Measurements from ENCODE around the gene SLC13A3.
A peak's percentile ranks its signal among the peaks of the same experiment; 100 is the strongest.

The SLC13A3 gene

DNA sequence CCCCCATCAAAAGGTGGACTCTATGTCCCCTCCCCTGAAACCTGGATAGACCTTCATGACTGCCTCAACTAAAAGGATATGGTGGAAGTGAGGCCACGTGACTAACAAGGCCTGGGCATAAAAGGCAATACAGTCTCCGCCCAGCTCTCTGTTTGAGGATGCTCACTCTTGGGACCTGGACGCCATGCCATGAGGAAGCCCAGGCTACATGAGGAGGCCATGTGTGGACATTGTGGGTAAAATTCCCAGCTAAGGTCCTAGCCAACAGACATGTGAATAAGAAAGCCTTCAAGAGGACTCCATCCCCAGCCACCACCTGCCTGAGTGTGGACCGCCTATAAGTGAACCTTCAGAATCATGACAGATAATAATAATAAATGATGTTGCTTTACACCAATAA is 130.7 kb downstream of the SLC13A3 start:
- no peaks in the 10 kb centered on the region for H3K9me3 ChIP-seq (ENCODE audit: control insufficient read depth, low read length)
- no peak for DNase-seq
- no peak overlapping the region for H3K27ac ChIP-seq (ENCODE audit: insufficient read depth, low read length, poor library complexity, severe bottlenecking)
- peaks cover 6% of the 10 kb centered on the region for H3K27me3 ChIP-seq (replicated peaks; ENCODE audit: control insufficient read depth, insufficient read depth, low read length, poor library complexity, severe bottlenecking)
- H3K36me3 ChIP-seq (ENCODE audit: control insufficient read depth, insufficient read depth, low read length): no peaks in the 10 kb centered on the region
- no peak overlapping the region for H3K4me3 ChIP-seq (ENCODE audit: insufficient read depth, low read depth, low read length, poor library complexity, severe bottlenecking)
- H3K4me1 ChIP-seq (ENCODE audit: control insufficient read depth, insufficient read depth, low read length, poor library complexity, severe bottlenecking): no peaks in the 10 kb centered on the region

- Histone ChIP-seq H3K9me3 (ENCODE audit: control insufficient read depth, low read length) (no peaks in the 10 kb centered on the region), H3K36me3 (ENCODE audit: control insufficient read depth, insufficient read depth, low read length) (no peaks in the 10 kb centered on the region), H3K4me1 (ENCODE audit: control insufficient read depth, insufficient read depth, low read length, poor library complexity, severe bottlenecking) (no peaks in the 10 kb centered on the region), H3K27me3 (replicated peaks; ENCODE audit: control insufficient read depth, insufficient read depth, low read length, poor library complexity, severe bottlenecking) (peaks cover 6% of the 10 kb centered on the region), H3K4me3 (ENCODE audit: insufficient read depth, low read depth, low read length, poor library complexity, severe bottlenecking) (no peak overlapping the region), H3K27ac (ENCODE audit: insufficient read depth, low read length, poor library complexity, severe bottlenecking) (no peak overlapping the region)
- no peak for DNase-seq
These were observed 131.7 kb downstream of the SLC13A3 start for GRCh38 chr20:46519471-46520068.

DNA sequence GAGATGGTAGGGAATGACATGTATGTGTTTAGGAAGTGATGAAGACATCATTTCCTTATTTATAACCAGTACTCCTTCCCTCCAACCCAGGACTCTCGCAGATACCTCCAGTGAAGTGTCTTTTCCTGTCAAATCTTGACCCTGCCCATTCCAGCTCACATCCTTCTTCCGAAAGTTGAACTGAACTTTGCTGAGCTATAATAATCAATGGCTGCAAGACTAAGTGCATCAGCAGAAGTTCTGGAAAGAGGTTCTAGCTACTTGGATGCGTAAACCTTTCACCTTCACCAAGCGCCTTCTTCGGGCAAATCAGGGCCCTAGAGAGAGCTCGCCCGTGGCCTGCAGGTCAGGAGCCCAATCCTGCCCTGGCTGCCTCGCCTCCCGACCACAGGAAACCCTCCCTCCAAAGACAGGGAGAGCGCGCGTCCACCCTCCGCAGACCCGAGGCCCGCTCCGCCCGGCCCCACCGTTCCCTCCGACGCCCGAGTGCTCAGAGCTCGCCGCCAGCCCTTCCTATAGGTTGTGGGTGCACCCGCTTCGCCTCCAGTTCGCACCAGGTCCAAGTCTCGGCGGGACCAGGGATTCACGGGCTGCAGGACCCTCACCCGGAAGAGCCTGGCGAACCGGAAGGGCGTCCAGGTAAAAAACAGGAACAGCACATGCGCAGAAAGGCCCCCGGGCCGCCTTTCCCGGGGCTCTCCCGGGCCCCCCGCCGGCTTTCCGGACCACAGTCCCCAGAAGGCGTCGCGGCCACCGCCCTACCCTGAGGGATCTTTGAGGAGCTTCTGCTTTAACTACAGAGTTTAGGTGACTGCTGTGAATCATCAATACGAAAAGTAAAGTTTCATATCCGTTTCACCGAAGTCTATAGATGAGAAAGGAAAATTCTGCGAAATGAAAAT is 138.1 kb downstream of the SLC13A3 start, which contains the start of gene ZNF334:
TSS of gene ZNF334 (minus strand) at position 617 of the 902 bp plus-strand sequence. CDS start 1,457 bp downstream, outside the sequence.
- no peak within 1 kb of the TSS for H3K27ac ChIP-seq (ENCODE audit: insufficient read depth, low read length, poor library complexity, severe bottlenecking)
- H3K27me3 ChIP-seq (replicated peaks; ENCODE audit: control insufficient read depth, insufficient read depth, low read length, poor library complexity, severe bottlenecking): peaks cover 9% of the 10 kb centered on the region
- peaks cover 7% of the 10 kb centered on the region for H3K4me1 ChIP-seq (ENCODE audit: control insufficient read depth, insufficient read depth, low read length, poor library complexity, severe bottlenecking)
- H3K4me3 ChIP-seq (ENCODE audit: insufficient read depth, low read depth, low read length, poor library complexity, severe bottlenecking): peak within 1 kb of the TSS; percentile 44
- H3K9me3 ChIP-seq (ENCODE audit: control insufficient read depth, low read length): no peaks in the 10 kb centered on the region
- DNase-seq: no peak
- H3K36me3 ChIP-seq (ENCODE audit: control insufficient read depth, insufficient read depth, low read length): no peaks in the 10 kb centered on the region

DNA sequence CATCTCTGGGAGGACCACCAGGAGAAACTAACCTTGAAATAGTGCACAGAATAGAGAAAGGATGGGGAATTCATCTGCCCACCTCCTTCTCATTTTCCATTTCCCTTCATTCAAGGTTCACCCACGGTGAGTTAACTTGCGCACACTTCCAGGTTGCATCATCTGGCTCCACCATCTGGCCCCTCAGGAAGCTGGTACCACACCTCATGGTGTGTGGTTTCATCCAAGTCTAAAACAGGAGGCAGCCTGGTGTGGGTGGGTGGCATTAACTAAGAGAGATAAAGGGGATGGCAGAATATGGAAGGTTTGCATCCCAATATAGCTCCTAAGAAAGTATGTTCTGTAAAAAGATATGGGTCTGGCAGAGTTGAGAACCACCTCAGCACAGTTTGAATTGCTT is 141.7 kb downstream of the SLC13A3 start:
- Histone ChIP-seq H3K36me3 (ENCODE audit: control insufficient read depth, insufficient read depth, low read length) (no peaks in the 10 kb centered on the region), H3K27ac (ENCODE audit: insufficient read depth, low read length, poor library complexity, severe bottlenecking) (no peak overlapping the region), H3K4me3 (ENCODE audit: insufficient read depth, low read depth, low read length, poor library complexity, severe bottlenecking) (no peak overlapping the region), H3K9me3 (ENCODE audit: control insufficient read depth, low read length) (no peaks in the 10 kb centered on the region), H3K4me1 (ENCODE audit: control insufficient read depth, insufficient read depth, low read length, poor library complexity, severe bottlenecking) (peaks cover 7% of the 10 kb centered on the region), H3K27me3 (replicated peaks; ENCODE audit: control insufficient read depth, insufficient read depth, low read length, poor library complexity, severe bottlenecking) (peaks cover 5% of the 10 kb centered on the region)
- DNase-seq: no peak

Measured in effector memory CD4-positive, alpha-beta T cell (primary cell).